A673 (cell line): ENCODE results near the gene C10orf105.

ENCODE experiments used
- EZH2 ChIP-seq: fragments of 200-600 bp; sonication (generic); IDR thresholded peaks from 2 replicates; pipeline ENCODE4 v1.6.1; 2017; ENCODE audit warnings: borderline replicate concordance, low read depth, mild to moderate bottlenecking, mixed read lengths, antibody characterized with exemption, low read length; ENCODE audit not compliant: poor library complexity, severe bottlenecking
- TF ChIP-seq, protein P1 (sequence below): fragments of 300-800, 200-600 bp; sonication (generic); conservative IDR thresholded peaks from 2 replicates; pipeline ENCODE4 v1.5.1; 2017; ENCODE audit warnings: low read depth, mild to moderate bottlenecking, antibody characterized with exemption, low read length, moderate library complexity, mixed read lengths

DNA sequence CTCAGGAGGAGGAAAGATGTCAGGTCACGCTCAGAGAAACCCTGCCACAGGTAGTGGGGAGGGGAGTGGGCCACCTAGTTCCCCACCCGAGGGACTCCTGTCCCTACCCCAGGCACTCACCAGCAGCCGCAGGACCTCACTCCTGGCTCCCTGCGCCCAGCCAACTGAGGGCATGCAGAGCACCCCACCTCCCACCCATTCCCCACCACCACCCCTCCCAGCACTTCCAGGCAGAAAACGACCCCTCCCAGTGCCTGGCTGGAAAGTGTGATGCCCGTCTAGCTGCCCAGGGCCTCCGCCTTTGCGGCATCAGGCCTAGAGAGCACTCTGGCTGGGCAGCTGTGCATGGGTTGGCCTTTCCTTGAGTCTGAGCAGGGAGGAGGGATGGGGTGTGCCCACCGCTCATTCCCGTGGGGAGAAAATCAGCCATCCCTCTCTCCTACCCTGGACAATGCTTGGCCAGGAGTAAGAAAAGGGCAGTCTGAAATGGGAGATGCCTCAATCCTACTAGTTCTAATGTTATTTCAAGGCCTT is 1.3 kb downstream of the C10orf105 start:
- TF ChIP-seq, protein P1, sequence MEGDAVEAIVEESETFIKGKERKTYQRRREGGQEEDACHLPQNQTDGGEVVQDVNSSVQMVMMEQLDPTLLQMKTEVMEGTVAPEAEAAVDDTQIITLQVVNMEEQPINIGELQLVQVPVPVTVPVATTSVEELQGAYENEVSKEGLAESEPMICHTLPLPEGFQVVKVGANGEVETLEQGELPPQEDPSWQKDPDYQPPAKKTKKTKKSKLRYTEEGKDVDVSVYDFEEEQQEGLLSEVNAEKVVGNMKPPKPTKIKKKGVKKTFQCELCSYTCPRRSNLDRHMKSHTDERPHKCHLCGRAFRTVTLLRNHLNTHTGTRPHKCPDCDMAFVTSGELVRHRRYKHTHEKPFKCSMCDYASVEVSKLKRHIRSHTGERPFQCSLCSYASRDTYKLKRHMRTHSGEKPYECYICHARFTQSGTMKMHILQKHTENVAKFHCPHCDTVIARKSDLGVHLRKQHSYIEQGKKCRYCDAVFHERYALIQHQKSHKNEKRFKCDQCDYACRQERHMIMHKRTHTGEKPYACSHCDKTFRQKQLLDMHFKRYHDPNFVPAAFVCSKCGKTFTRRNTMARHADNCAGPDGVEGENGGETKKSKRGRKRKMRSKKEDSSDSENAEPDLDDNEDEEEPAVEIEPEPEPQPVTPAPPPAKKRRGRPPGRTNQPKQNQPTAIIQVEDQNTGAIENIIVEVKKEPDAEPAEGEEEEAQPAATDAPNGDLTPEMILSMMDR, result no peak
- no peak for TF ChIP-seq EZH2
